OCI-M2 (cell line): Measurements from ENCODE around the gene CD8B2.
A peak's percentile ranks its signal among the peaks of the same experiment; 100 is the strongest.
"Not testable (repeated sequence)": the region's sequence is repeated elsewhere in the genome, so short reads cannot be mapped to it uniquely, and the experiment has no call there.

ENCODE experiments used
- DNase-seq: peaks from one replicate; lab custom pipeline; 2025; ENCODE audit not compliant: unreplicated experiment; lab: John Stamatoyannopoulos, UW

CD8B2 gene

DNA sequence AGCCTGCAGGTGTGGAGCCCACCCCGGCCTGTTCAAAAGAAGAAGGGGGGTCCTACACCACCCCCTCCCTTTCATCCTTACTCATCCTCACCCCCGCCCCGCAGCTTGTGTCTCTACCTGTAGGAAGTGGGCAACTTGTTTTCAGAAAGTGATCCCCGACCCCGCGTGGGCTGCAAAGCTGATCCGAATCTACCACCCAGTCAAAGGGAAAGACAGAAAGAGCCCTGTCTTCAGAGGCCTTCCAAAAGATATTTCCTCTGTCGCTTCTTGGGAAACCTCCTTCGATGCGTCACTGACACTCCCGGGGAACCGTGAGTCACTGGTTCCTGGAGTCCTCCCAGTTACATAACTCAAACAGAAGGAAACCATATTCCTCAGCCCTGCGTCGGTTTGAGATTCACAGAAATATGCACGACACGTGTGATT lies 24.3 kb downstream of the CD8B2 start:
- not testable (repeated sequence) for DNase-seq

DNA sequence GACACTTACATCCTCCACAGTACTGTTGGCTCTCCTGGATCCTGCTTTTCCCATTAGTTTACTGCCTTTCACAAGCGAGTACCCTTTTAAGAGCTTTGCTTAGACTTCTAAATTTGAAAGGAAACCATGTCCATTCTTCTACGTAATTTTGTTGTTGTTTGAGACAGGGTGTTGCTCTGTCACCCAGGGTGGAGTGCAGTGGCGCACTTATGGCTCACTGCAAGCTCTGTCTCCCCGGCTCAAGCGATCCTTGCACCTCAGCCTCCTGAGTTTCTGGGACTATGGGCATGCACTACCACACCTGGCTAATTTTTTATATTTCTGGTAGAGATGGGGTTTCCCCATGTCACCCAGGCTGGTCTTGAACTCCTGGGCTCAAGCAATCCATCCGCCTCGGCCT lies 24.8 kb downstream of the CD8B2 start:
- DNase-seq = not testable (repeated sequence)

DNA sequence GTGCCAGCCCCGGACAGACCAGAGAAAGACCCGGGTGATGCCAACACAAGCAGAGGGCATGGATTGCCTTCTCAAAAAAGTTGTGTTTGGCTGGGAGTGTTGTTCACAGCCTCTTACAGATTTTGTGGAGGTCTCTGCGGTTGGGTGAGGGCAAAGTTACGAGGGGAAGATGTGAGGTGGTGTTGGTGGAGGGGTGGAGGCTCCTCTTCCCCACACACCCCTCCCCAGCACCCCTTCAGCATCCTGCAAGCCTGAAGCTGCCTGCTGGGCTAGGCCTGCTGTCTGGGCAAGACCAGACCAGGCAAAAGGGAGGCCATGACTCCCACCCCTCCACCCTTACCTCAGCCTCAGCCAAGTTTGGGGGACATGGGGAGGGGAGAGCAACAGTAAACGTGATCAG lies 26.2 kb downstream of the CD8B2 start:
- not testable (repeated sequence) for DNase-seq

DNA sequence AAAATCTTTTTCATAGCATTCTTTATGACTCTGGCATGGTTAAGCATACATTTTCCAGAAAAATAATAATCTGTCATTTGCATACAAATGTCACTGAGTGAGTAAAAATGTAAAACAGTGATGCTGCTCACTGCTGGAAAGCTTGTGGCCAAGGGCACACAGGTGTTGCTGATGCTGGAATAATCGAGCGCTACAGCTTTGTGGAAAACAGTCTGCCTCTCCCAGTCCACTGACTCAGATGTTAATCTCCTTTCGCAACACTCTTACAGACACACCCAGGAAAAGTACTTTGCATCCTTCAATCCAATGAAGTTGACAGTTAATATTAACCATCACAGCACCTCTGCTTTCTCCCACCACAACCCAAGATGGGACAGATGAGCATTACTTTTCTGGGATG lies 27.7 kb downstream of the CD8B2 start:
- not testable (repeated sequence) for DNase-seq

DNA sequence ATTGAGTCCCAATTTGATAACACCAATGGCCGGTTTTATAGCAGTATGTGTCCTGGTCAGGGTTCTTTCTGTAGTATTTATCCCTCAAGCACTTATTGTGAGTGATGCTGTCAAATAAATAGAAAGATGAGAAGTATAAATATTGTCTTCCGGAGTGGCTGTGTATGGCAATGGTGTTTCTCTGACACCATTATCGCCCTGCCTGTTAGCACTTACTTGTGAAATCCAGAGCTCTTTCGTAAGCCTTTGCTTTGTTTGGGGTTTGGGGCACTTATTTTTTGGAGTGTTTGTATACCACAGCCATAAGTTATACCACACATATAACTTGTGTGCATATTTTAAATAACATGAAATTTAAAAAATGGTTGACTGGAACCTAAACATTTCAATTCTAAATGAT lies 29.3 kb downstream of the CD8B2 start:
- no peak for DNase-seq

DNA sequence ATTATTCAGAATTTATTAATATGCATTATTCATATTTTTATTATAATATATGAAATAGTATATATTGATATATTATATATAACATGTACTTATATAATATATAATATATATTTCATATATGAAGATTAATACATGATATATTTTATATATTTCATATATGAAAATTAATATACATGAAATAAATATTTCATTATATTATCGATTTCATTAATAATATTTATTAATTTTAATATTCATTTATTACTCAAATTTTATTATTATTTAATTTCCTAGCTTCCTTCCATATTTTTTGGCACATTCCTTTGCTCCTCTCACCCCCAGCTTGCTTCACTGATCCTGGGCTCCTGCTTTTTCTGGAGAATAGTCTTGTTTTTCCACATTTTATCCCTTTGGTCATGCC lies 29.7 kb downstream of the CD8B2 start:
- no peak for DNase-seq

DNA sequence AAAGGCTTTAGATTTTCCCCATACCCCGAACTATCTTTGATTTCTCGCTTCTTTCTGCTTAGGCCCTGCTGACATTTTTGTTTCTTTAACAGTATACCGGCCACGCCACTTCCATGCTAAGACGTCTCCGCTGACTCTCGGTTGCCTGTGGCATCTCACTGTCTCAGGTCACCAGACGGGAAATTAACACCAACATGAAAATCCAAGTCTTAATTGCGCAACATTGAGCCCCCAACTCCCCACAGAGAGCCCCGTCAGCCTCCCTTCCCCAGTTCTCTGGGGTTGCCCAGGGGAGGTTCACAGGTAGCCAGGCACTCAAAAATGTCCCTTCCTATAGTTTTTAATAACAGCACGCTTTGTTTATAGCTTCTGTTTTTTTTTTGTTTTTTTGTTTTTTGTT lies 30.2 kb downstream of the CD8B2 start:
- DNase-seq = no peak

DNA sequence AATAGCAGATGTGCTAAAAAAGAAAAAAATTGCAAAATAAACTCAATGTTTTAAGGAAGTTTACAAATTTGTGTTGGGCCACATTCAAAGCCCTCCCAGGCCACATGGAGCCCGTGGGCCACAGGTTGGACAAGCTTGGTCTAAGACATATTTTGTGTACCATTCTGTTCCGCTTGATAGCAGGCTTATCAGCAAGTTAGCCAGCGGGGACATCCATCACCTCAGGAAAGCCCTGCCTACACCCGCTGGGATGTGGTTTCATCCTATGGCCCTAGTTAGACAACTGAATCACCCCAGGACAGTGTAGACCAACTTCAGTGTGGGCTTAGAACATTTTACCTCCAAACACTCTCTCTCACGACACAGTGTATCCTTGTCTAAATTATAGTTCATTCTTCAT lies 32.6 kb downstream of the CD8B2 start:
- DNase-seq = no peak

DNA sequence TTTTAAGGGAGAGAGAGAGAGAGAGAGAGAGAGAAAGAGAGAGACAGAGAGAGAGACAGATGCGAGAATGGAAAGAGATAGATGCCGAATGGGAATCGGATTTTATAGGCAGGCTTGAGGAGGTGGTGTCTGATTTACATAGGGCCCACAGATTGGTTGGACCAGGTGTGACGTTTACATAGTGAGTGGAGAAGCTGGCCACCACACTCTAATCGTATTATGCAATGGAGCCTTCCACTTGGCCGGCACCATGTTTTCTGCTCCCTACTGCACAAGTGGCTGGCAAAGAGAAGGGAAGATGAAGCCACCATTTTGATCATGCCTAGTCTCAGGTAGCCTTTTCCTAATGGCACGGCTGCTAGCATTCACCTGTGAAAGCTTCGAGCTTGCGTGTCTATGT lies 33.9 kb downstream of the CD8B2 start:
- no peak for DNase-seq

DNA sequence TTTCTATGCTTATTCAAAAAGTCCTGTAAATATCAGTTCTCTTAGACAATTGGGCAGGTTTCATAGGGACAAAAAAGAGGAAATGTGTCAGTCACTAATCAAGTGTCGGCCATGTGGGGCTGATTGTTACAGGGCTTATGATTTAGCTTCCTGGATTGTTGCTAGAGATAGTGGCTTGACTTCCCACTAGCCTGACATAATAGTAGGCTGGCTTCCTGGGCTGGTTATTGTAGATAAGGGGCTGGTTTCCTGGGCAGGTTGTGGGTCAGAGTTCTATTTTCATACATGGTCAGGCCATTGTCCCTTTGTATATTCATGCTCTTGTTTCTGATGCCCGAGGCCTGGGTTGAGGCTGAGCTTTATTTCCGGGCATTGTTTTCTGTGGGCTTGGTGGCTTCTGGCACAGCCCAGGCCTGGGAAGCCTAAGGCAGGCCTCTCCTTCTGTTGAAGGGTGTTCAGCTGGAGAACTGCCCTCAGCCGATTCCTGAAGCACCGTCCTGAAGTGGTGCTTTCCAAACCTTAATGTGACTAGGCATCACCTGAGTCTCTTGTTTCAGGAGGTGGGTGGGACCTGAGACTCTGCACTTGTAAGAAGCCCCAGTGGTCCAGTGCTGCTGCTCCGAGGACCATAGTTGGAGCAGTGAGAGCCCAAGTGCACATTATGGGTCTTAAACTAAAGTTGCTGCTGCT lies 37.0 kb downstream of the CD8B2 start:
- DNase-seq = no peak

DNA sequence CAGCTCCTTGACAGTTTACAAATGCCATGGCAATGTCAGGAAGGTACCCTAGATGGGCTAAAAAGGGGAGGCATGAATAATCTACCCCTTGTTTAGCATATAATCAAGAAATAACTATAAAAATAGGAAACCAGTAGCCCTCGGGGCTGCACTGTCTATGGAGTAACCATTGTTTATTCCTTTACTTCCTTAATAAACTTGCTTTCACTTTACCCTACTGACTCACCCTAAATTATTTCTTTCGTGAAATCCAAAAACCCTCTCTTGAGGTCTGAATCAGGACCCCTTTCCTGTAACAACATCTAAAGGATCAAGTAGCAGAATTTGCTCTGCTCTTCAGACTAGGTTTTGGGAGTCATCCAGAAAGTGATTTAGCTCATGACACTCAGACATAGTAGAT lies 43.7 kb downstream of the CD8B2 start:
- DNase-seq = no peak

DNA sequence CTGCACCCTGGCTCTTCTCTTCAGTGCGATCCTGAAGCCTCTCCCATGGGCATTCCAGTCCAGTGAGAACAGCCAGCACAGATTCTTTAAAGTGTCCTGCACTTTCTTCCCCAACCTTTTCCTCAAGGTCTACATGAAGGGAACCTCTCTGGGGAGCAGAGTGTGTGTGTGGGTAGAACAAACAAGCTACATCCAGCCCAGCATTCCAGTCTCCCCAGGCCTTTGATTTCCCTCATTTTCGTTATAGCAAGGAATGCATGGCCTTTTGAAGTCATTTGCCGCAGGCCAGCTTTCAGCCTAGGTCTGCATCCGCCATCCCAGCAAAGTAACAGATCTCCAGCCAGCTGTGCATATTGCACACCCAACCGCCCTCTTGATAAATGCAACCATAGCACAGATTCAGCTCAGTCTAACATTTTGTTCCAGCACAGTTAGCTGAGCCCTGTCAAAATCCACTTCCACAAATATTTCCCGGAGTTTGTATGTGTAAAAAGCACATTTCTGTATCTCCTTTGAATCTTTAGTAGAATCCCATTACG lies 44.6 kb downstream of the CD8B2 start:
- no peak for DNase-seq

DNA sequence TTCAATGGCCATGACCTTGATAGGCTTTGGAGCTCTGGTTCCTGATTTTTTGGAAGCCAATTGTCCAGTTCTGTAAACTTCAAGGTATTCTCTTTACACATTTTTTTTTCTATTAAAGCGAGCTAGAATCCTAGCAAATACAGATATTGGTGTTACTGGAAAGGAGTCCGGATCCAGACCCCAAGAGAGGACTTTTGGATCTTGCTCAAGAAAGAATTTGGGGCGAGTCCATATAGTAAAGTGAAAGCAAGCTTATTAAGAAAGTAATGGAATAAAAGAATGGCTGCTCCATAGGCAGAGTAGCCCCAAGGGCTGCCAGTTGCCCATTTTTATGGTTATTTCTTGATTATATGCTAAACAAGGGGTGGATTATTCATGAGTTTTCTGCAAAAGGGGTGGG lies 45.1 kb downstream of the CD8B2 start:
- no peak for DNase-seq

DNA sequence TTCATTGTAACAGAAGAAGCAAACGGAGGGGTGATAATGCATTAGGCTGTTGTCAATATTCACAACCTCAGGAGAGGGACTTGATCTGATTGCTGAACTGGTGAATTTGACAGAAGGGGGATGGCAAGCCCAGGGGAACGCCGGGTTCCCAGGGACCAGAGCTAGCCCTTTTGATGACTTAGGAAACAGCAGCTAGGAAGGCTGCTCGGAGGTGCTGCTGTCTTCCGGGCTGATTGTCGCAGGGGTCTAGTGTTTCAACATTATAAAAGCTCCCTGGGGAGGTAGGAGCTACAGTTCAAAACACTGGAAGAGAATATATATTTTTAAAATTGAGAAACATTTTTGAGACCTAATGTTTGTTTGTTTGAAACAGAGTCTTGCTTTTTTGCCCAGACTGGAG lies 47.3 kb downstream of the CD8B2 start:
- DNase-seq = no peak

DNA sequence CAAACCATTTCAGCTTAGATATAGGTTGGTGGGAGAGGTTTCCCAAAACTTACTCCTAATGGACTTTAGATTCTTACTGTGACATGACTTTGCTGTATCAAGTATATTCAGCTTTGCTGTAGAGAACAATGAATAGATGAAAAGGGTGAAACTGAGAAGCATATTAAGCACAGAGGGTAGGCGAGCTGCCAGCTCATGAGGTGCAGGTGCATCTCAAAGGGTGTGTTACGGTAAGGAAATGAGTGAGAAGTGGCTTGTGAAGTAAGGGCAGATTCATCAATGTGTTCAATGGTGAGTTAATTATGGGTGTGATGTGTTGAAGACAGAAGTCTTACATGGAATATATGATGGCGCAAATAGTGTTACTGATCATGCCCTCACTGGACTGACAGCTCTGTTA lies 49.3 kb downstream of the CD8B2 start:
- DNase-seq = no peak

DNA sequence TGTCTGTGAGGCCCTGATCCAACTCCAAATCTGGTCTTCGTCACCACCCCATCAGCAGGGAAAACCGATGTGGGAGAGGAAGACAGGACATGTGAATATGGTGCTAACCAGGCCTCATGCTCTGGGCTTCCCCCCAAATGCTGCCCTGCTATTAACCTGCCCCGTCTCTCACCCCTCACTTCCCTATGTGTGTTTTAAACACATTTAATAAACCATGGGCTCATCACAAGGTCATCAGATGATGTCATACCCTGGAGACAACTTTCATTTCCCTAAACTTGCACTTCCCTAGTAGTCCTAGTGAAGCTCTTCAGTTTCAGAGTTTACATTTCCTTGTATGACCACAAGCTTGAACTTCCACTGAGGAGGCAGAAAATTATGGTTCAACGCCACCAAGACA lies 49.9 kb downstream of the CD8B2 start:
- no peak for DNase-seq

DNA sequence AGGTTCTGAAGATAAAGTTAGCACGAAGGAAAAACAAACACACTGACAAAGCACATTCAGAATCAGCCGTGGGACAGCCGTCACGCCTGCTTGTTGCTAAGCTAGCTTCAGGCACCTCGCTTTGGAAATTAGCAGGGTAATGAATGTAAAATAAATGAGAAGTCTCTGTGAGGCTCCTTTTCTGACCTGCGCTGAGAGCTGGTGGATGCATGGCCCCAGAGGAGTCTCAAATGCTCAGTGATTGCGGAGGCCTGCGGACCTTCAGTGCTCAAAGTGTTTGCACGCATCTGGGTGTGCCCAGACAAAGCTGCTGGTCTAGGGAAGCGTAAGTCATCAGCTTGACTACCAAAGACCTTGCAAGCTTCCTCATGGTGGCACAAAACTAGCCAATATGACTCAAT lies 50.6 kb downstream of the CD8B2 start:
- no peak for DNase-seq

DNA sequence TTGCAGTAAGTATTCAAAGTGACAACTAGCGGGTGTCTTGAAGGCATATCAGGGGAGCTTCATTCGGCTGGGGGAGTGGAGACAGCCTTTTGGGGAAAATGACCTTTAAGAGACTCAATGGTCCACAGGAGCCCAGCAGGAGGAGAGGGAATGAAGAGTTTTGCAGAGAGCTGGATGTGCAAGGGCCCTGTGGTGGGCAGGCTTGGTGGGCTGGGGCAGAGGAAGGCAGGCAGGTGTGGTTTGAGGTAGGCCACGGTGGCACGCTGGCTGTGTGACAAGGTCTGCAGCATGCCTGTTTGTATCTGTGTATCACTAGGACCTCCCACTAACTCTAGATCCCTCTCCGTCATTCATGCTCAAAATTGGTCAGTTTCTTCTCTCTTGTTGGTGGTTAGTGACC lies 53.7 kb downstream of the CD8B2 start:
- no peak for DNase-seq

DNA sequence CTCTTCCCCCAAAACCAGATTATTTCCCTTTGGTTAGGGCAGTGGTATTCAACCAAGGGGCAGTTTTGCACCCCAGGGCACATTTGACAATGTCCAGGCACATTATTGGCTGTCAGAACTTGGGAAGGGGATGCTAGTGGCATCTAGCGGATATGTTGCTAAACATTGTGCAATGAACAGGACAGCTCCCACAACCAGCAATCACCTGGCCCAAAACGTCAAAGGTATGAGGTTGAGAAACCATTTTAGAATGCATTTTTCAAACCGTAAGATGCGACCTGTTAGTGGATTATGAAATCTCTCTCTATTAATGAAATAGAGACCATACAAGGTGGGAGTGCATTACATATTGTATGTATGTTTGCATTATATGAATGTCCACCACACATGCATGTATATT lies 54.2 kb downstream of the CD8B2 start:
- no peak for DNase-seq

DNA sequence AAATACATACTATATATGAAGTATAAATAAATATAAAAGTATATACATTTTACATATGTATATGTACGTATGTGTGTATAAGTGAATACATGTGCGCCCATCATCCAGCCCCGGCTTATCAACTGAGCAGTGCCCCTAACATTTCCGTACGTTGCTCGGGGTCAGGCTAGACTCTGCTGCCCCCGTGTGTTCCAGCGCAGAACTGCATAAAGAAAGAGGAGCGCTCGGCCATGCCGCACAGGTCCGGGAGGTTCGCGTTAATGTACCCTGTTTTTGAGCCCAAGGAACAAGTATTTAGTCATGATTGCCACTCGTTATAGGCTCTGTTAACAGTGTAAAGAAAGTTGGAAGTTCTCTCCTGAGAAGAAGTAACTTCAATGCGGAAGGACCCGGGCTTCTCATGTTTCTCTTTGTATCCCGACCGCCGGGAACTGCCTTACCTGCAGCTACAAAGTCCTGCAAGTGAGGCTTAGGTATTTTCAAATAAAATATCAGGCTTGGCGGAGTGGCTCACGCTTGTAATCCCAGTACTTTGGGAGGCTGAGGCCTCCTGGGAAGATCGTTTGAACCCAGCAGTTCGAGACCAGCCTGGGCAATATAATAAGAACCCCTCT lies 55.7 kb downstream of the CD8B2 start:
- peak; percentile 19 for DNase-seq

DNA sequence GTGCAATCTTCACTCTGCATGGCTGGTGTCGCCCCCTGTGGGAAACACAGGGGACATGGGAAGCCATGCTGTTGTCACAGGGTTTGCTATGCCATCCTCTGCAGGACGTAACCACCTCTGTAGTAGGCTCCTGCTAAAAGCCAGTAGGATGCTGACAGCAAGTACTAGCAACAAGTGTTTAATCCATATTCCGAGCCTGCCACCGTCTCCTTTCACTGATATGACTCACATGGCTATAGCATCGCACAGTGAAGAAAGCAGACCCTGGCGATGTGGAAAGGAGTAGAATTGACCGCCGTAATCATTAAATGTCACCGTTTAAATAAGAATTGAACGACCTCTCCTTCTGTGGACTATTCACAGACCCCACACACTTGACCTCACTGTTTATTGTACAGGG lies 57.8 kb downstream of the CD8B2 start:
- DNase-seq = no peak

DNA sequence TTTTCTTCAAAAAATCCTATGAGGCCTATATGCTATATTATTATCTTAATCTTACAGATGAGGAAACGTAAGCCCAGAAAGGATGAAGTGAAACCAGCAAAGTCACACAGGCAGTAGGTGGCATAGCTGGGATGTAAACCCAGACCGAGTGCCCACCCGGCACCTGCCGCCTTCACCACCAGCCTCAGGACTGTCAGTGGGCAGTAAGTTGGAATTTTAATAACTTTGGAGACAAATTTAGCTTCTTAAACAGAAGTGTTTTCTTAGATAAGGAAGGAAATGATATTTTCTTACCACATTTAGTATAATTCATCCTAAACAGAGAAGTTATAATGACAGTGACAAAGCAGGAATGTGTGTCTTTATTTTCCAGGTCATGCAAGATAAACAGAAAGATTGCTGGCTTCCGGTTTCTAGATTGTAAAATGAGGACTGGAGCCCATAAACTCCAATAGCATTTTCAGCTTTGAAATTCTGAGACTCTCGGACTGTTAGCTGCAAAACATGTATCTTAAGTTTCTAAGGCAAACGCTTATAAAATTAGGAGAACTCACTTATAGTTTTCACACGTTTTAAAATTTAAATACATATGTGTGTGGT lies 59.3 kb downstream of the CD8B2 start:
- DNase-seq = no peak
